HEK293 (cell line): ENCODE data around the gene SRGAP2C.
"Not testable (repeated sequence)": the region's sequence is repeated elsewhere in the genome, so short reads cannot be mapped to it uniquely, and the experiment has no call there.

Experiments used
- CTCF ChIP-seq: fragments of 450-650 bp; formaldehyde crosslinking; IDR thresholded peaks from 2 replicates; pipeline ENCODE4 v1.5.1; 2016; ENCODE audit warnings: missing biosample characterization, missing genetic modification characterization
- HOXC10 ChIP-seq: sonication (generic); formaldehyde crosslinking; IDR thresholded peaks from 2 replicates; pipeline ENCODE4 v1.8.1; 2023; ENCODE audit warnings: mild to moderate bottlenecking, missing genetic modification reagents
- ZIC2 ChIP-seq: fragments of 450-650 bp; formaldehyde crosslinking; IDR thresholded peaks from 2 replicates; pipeline ENCODE4 v1.5.1; 2016; ENCODE audit warnings: missing biosample characterization, missing genetic modification characterization
- ZNF274 ChIP-seq, 2 experiments: fragments of 200-500 bp in 1 of 2; fragments of 450-650 bp in 1 of 2; sonication (Bioruptor generic) in 1 of 2; formaldehyde crosslinking in 1 of 2; IDR thresholded peaks; 2 replicates each; pipeline versions ENCODE4 v1.5.1 to v1.6.1; 2014 to 2016; ENCODE audit warnings: borderline replicate concordance in 1 of 2, inconsistent platforms in 1 of 2, low read length in 1 of 2, missing biosample characterization in 1 of 2, missing genetic modification characterization in 1 of 2
- ZNF416 ChIP-seq: fragments of 450-650 bp; formaldehyde crosslinking; IDR thresholded peaks from 2 replicates; pipeline ENCODE4 v1.5.1; 2016; ENCODE audit warnings: missing biosample characterization, missing genetic modification characterization
- ZNF530 ChIP-seq: fragments of 450-650 bp; formaldehyde crosslinking; IDR thresholded peaks from 2 replicates; pipeline ENCODE4 v1.5.1; 2016; ENCODE audit warnings: low read depth, missing biosample characterization, missing genetic modification characterization
- ZNF670 ChIP-seq: fragments of 450-650 bp; formaldehyde crosslinking; IDR thresholded peaks from 2 replicates; pipeline ENCODE4 v1.5.1; 2016; ENCODE audit warnings: missing biosample characterization, missing genetic modification characterization, low read depth
- ZNF692 ChIP-seq: fragments of 450-650 bp; formaldehyde crosslinking; IDR thresholded peaks from 2 replicates; pipeline ENCODE4 v1.5.1; 2016; ENCODE audit warnings: missing biosample characterization, missing genetic modification characterization
- ZNF707 ChIP-seq: fragments of 450-650 bp; formaldehyde crosslinking; IDR thresholded peaks from 2 replicates; pipeline ENCODE4 v1.5.1; 2016; ENCODE audit warnings: missing biosample characterization, missing genetic modification characterization
- ZNF785 ChIP-seq: fragments of 450-650 bp; formaldehyde crosslinking; IDR thresholded peaks from 2 replicates; pipeline ENCODE4 v1.5.1; 2016; ENCODE audit warnings: missing biosample characterization, missing genetic modification characterization
- ZSCAN18 ChIP-seq: fragments of 450-650 bp; formaldehyde crosslinking; IDR thresholded peaks from 2 replicates; pipeline ENCODE4 v1.5.1; 2016; ENCODE audit warnings: missing biosample characterization, missing genetic modification characterization
- TF ChIP-seq, protein P1 (sequence below): fragments of 450-650 bp; formaldehyde crosslinking; IDR thresholded peaks from 2 replicates; pipeline ENCODE4 v1.5.1; 2017; ENCODE audit warnings: missing biosample characterization, missing genetic modification characterization

DNA sequence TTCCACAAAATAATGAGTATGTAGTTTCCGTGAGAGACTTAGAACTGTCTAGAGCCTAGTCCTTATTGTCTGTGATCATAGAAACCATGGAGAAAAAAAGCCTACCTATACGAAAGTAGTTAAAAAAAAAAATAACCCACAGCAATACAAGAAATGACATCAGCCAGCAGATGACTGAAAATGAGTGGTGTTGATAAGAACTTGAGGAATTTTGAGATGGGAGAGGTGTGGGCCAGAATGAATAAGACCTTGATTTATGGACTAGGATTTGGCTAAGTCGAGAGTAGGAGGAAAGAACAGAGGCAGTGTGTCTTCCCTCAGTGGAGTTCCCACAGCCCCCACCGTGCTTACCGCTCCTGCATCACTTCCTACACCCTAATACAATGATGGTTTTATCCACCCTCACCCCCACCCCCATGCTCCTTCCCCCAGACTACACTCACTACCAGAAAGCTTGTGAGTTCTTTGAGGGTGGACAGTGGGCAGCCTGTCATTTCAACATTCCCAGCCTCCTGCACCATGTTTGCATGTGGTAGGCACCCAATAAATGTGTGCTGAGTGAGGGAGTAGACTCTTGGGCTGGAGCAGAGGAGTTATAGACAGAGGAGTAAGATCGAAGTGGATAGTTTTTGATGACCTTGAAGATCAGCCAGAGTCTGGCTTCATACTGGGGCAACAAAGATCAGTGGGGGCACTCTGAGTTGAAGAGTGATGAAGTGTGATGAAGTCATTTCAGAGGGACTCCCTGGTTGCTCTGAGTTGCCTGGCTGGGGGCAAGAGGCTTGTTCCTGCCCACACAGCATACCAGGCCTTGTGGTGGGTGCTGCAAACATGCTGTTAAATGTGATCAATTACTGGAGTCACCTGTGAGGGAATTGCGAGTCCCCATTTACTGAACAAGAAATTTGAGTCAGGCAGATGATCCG, 21.3 kb downstream of the SRGAP2C start:
- not testable (repeated sequence) for TF ChIP-seq ZNF692 (tag by site-specific recombination); ZNF785 (tag by site-specific recombination); HOXC10 (CRISPR knock-in tag); ZNF670 (tag by site-specific recombination); ZNF416 (tag by site-specific recombination); ZNF530; CTCF (tag by site-specific recombination); ZNF707 (tag by site-specific recombination); ZSCAN18 (tag by site-specific recombination); ZNF274 (IDR thresholded peaks at IDR 0.05; ENCODE audit: low read length); ZNF274 (tag by site-specific recombination; IDR thresholded peaks at IDR 0.05; ENCODE audit: borderline replicate concordance); ZIC2 (tag by site-specific recombination)
- TF ChIP-seq, protein P1, sequence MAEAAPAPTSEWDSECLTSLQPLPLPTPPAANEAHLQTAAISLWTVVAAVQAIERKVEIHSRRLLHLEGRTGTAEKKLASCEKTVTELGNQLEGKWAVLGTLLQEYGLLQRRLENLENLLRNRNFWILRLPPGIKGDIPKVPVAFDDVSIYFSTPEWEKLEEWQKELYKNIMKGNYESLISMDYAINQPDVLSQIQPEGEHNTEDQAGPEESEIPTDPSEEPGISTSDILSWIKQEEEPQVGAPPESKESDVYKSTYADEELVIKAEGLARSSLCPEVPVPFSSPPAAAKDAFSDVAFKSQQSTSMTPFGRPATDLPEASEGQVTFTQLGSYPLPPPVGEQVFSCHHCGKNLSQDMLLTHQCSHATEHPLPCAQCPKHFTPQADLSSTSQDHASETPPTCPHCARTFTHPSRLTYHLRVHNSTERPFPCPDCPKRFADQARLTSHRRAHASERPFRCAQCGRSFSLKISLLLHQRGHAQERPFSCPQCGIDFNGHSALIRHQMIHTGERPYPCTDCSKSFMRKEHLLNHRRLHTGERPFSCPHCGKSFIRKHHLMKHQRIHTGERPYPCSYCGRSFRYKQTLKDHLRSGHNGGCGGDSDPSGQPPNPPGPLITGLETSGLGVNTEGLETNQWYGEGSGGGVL (tag by site-specific recombination): not testable (repeated sequence)
